ENCODE results near the gene LDHA. TPM values are rescaled to one million over a fixed set of nuclear protein-coding genes. Genes with fewer than 3 reads are reported as not detected.
A peak's percentile ranks its signal among the peaks of the same experiment; 100 is the strongest.

Gene LDHA
- total and polyA plus RNA-seq, 12 donors: 130 to 2,236 (median 448) TPM

DNA sequence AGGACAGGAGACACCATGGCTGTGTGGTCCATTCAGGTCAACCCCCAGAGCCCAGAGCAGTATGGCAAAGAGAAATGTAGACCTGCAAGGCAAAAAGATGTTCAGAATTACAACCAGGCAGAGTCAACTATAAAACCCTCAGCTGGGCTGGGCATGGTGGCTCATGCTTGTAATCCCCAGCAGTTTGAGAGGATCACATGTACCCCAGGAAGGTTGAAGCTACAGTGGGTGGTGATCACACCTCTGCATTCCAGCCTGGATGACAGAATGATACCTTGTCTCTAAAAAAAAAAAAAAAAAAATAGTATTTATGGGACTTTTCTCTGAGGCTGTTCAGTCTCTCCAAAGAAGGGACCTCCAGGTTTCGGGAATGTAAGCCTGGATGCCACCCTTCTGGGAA is 18.4 kb upstream of the LDHA start:
- no peak for DNase-seq
- Histone ChIP-seq H3K36me3 (replicated peaks in 1 of 2) (no peaks in the 10 kb centered on the region), H3K9me3 (replicated peaks in 1 of 3) (no peaks in the 10 kb centered on the region), H3K4me3 (no peak overlapping the region), H3K27ac (no peak overlapping the region), H3K4me1 (replicated peaks in 1 of 2) (no peaks in the 10 kb centered on the region), H3K27me3 (no peaks in the 10 kb centered on the region)
- 92 to 100% (median 96%) methylated on average over 1 of the region's 1 CpG for WGBS, 4 donors
- intact Hi-C loops (cut with DNase I): no loop called here
- TF ChIP-seq, protein P1, sequence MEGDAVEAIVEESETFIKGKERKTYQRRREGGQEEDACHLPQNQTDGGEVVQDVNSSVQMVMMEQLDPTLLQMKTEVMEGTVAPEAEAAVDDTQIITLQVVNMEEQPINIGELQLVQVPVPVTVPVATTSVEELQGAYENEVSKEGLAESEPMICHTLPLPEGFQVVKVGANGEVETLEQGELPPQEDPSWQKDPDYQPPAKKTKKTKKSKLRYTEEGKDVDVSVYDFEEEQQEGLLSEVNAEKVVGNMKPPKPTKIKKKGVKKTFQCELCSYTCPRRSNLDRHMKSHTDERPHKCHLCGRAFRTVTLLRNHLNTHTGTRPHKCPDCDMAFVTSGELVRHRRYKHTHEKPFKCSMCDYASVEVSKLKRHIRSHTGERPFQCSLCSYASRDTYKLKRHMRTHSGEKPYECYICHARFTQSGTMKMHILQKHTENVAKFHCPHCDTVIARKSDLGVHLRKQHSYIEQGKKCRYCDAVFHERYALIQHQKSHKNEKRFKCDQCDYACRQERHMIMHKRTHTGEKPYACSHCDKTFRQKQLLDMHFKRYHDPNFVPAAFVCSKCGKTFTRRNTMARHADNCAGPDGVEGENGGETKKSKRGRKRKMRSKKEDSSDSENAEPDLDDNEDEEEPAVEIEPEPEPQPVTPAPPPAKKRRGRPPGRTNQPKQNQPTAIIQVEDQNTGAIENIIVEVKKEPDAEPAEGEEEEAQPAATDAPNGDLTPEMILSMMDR (IDR thresholded peaks at IDR 0.05): no peak
- TF ChIP-seq POLR2A (IDR thresholded peaks at IDR 0.05): no peak

DNA sequence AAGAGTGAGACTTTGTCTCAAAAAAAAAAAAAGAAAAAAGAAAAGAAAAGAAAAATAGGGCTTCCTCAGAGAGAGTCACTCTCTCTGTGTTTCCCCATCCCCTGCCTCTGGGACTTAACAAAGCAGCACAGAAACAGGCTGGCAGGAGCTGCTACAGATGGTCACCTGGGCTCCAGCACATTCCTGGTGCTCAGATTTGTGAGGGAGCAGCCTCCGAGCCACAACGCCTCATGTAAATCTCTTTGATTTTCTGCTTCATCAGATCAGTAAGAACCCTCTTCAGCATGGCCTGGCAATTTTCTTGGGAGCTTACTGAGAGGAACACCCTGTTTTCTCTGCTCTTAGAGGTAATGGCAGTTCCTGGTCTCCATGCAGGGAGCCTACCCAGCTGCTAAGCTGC is 15.2 kb upstream of the LDHA start:
- TF ChIP-seq POLR2A (IDR thresholded peaks at IDR 0.05): no peak
- TF ChIP-seq, protein P1 (IDR thresholded peaks at IDR 0.05): no peak
- Histone ChIP-seq H3K4me3 (no peak overlapping the region), H3K4me1 (replicated peaks in 1 of 2) (peaks cover 16 to 17% of the 10 kb centered on the region in 2 donors), H3K36me3 (replicated peaks in 1 of 2) (no peaks in the 10 kb centered on the region), H3K9me3 (replicated peaks in 1 of 3) (no peaks in the 10 kb centered on the region), H3K27me3 (no peaks in the 10 kb centered on the region), H3K27ac (no peak overlapping the region)
- no peak for DNase-seq
- WGBS, 4 donors: 41 to 68% (median 56%) methylated on average over 2 of the region's 2 CpGs
- intact Hi-C loops (cut with DNase I): no loop called here

DNA sequence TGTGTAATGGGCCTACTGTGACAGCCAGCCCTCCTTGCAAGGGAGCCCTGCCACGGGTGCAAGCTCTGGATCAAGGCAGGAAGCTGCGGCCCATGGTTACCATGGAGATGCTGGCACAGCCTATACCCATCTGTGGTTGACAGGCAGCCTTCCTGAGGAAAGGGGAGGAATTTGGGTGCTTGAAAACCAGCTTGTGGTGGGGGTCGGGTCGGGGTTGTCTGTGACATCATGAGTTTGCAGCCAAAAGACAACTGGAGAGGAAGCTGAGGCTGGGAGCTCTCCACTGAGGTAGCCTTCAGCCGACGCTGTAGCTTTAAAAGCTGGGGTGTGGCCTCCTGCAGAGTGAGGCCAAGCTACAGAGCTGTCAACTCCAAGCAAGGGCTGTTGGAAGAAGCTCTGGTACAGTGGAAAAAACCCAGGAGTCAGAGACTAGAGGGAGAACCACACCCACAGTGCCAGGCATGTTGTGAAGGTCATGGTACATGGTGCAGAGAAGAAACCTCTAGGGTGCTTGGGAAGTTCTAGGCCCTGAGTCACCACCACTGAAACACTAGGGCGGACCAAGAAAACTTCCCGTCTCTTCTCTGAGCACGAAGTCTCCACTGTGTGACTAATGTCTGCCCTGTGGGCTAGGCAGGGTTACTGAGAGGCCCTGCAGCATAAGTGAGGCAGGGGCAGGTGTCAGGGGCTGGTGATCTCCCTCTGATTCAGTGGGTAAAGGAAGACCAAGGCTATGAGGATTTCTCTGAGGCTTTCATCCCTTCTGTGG is 10.8 kb upstream of the LDHA start:
- Histone ChIP-seq H3K4me3 (peak overlapping the region in 1 of 4 donors; percentile 0), H3K4me1 (replicated peaks in 1 of 2) (peaks cover 24 to 28% of the 10 kb centered on the region in 2 donors), H3K27me3 (no peaks in the 10 kb centered on the region), H3K36me3 (replicated peaks in 1 of 2) (no peaks in the 10 kb centered on the region), H3K9me3 (replicated peaks in 1 of 3) (no peaks in the 10 kb centered on the region), H3K27ac (peak overlapping the region; percentile 88 to 96 (median 95))
- DNase-seq: peak; percentile 82 to 96 (median 95)
- TF ChIP-seq POLR2A (IDR thresholded peaks at IDR 0.05): peak; percentile 13 to 60
- TF ChIP-seq, protein P1 (IDR thresholded peaks at IDR 0.05): no peak
- 3 to 15% (median 9%) methylated on average over 4 to 9 of the region's 9 CpGs for WGBS, 4 donors
- intact Hi-C loops (cut with DNase I): no loop called here

DNA sequence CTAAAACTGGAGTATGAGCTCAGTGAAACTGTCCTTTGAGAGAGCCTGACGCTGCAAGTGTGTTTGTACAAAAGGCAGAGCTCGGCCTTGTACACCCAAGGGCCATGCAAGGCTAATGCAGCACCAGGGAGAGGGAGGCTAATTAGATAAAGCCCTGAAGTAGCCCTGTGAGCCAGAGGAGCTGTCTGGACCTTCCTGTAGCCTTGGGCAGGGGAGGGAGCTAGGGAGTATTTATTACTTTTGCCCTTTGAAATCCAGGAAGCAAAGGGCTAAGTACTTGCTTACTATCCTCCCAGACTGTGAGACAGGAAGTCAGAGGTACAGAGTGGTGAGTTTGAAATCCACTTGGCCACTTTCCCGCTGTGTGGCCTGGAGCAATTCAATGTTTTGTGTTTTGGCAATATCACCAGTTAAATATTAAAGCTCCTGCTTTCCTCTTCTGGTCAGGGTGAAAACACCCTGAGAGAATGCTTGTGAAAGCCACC is 10.2 kb upstream of the LDHA start:
- Histone ChIP-seq H3K9me3 (replicated peaks in 1 of 3) (no peaks in the 10 kb centered on the region), H3K4me3 (peak overlapping the region in 1 of 4 donors; percentile 0), H3K4me1 (replicated peaks in 1 of 2) (peaks cover 24 to 28% of the 10 kb centered on the region in 2 donors), H3K36me3 (replicated peaks in 1 of 2) (no peaks in the 10 kb centered on the region), H3K27ac (peak overlapping the region; percentile 88 to 96 (median 95)), H3K27me3 (no peaks in the 10 kb centered on the region)
- WGBS, 4 donors: 0 to 4% (median 1%) methylated on average over 1 to 3 of the region's 3 CpGs
- intact Hi-C loops (cut with DNase I): no loop called here
- TF ChIP-seq POLR2A (IDR thresholded peaks at IDR 0.05): peak in 1 of 2 donors; percentile 57
- TF ChIP-seq, protein P1 (IDR thresholded peaks at IDR 0.05): no peak
- DNase-seq: peak; percentile 51 to 89 (median 74)

All from adrenal gland (tissue), 12 donors.